GM21529 (cell line): Measurements from ENCODE around the gene C4orf50.

ENCODE experiments used
- ATAC-seq: cut with Tn5 transposase; IDR thresholded peaks from one replicate; pipeline ENCODE4 v1.9.1; 2021; ENCODE audit not compliant: unreplicated experiment

The C4orf50 gene

GRCh38 chr4:5973033-5973432, 45.2 kb downstream of the C4orf50 start:
- ATAC-seq: no peak

DNA sequence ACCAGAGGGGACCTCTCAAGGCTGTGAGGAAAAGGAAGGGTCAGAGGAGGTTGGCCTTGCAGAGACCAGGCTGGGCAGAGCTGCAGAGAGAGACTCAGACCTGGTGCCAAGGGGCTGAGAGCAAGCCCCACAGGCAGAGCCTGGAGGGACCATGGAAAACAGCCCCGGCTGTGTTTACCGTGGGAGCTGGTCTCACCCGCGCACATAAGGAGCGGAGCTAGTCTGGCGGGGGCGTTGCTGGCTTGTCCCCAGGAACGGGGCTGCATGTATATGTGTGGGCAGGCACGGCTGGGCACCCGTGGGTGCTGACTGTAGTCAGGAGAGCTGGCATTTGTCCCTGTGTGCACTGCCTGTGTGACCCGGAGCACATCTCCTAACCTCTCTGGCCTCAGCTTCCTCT, 45.7 kb downstream of the C4orf50 start:
- no peak for ATAC-seq

- no peak for ATAC-seq
Measured at GRCh38 chr4:5971078-5971450, 47.2 kb downstream of the C4orf50 start.

- no peak for ATAC-seq
Measured at GRCh38 chr4:5970381-5971077, 47.7 kb downstream of the C4orf50 start.

DNA sequence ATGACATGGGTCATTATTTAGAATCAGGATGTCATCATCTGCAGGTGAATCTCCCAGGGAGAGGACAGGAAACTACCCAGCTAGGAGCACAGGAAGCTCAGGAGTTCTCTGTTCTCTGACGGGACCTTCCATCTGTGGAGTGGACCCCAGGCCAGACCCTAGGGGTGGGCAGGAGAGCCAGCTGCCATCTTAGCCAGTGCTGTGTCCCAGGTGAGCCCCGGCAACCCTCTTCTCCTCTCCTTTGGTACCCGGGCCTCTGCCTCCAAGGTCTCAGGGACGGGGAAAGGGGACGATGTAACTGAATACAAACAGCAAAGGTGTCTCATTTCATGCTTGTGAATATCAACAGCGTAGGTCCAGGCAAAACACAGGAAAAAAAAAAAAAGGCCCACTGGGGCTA, 48.5 kb downstream of the C4orf50 start:
- ATAC-seq: no peak

- ATAC-seq: no peak
Measured at GRCh38 chr4:5969336-5969735, 48.9 kb downstream of the C4orf50 start.

DNA sequence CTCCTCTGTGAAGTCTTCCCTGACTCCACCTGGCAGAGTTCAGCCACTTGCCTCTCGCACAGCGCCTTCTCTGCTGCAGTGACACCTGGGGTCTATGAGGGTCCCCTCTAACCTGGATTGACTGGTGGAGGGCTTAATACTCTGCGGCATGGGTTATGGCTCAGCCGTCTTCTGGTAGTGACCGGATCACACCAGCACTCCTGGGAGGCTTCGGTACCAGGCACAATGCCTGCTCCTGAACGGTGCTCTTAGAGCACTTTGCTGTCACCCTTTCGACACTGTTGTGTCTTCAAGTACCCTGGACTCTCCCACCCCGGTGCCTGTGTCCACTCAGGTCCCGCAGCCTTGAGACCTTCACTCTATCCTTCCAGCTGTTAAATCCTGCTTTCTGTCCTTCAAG, 50.0 kb downstream of the C4orf50 start:
- no peak for ATAC-seq

DNA sequence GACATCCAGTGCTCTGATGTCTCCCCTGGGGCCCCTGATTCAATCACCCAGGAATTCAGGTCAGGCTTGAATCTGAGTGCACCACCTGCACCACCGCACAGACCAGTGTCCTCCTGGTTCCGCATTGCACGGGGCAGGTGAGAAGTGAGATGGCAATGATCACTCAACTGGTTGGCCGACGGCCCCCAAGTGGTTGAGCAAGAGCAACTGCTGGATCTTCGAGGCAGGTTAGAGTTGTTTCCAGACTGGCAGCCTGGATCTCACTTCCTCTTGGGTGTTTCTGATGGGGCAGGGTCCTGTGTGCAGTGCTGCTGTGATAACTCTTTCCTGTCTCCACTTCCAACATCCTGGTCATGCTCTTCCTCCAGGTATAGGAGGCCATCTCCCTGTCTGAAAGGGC, 50.4 kb downstream of the C4orf50 start:
- no peak for ATAC-seq

- ATAC-seq: no peak
Measured at GRCh38 chr4:5965225-5965624, 53.0 kb downstream of the C4orf50 start.

- no peak for ATAC-seq
Measured at GRCh38 chr4:5964030-5964429, 54.2 kb downstream of the C4orf50 start.

- no peak for ATAC-seq
Measured at GRCh38 chr4:5963611-5964010, 54.6 kb downstream of the C4orf50 start.

- ATAC-seq: no peak
Measured at GRCh38 chr4:5962416-5962815, 55.8 kb downstream of the C4orf50 start.

DNA sequence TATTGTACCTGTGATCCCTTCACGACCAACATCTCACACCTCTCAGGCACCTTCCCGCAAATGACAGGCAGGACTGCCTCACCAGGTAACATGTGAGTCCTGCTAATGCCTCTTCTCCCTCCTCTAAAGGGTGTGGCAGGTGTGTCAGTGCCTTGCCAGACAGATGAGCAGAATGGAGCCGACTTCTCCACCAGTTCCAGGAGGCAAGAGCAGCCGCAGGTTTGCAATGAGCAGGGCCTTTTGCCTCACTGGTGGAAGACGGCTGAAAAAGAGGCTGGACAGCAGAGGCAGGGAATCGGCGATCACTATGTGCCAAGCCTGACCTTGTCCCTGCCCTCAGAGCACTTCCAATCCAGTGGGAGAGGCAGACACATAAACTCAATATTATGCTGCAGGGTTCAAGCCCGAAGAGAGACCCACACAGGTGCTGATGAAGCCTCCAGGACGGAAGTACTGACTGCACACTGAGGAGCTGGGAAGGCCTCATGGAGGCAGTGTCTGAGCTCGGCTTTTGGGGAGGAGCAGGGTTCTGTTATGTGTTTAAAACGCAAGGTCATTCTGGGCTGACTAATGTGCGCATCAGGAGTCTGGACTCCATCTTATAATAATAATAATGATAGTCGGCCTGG, 57.9 kb downstream of the C4orf50 start:
- ATAC-seq: no peak

- no peak for ATAC-seq
Measured at GRCh38 chr4:5959211-5959982, 58.8 kb downstream of the C4orf50 start.

DNA sequence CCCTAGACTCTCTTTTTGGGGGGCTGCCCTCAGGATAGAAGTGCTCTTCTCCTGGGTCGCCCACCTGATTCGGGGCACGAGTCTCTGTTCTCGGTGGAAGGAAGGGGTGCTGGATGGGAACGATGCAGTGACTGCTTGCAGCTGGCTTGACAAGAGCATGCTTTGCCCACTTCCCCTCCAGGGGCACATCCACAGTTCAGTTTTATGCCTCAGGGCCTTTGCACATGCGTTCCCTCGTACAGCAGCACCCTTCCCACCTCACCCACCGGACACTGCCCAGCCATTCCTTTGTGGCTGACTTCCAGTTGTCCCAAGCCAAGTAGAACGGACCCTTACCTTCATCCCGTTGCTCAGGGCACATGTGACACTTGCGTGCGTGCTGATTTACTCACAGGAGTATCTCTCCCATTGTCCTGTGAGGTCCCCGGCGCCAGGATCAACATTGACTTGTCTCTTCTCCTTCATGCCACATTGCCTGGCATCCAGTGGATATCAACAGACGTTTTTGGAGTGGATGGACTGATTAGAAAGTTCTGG, 60.0 kb downstream of the C4orf50 start:
- no peak for ATAC-seq

GRCh38 chr4:5957076-5957475, 61.2 kb downstream of the C4orf50 start:
- ATAC-seq: no peak

DNA sequence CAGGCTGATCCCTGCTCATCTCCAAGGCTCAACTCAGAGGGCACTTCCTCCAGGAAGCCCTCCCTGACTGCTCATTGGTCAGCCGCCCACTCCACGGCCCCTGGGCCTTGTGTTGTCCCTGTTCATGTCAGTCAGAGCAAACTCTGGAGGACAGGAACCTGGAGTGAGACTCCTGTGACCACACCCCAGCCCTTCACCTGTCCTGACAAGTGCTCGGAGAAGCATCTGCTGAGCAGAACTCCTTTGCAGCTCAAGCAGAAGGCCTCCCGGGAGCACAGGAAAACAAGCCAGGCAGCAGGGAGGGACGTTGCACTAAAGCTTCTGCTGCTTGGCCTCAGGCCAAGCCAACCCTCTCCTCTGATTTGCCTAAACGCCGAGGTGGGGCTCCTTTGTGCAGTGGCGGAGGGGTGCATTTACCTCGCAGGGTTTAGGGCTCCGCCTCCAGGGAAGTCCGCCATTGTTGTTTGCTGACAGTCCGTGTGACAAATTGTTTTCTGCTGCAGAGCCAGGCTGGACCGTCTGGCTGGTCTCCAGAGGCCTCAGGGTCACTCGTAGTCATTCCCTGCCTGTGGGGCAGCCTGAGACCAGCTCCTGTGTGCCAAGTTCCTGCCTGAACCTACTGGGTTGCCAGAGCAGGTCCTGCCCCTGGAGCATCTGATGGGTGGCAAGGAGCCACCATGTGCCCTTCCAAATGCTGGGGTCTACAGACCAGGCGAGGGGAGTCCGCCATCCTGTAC, 61.8 kb downstream of the C4orf50 start:
- ATAC-seq: no peak

DNA sequence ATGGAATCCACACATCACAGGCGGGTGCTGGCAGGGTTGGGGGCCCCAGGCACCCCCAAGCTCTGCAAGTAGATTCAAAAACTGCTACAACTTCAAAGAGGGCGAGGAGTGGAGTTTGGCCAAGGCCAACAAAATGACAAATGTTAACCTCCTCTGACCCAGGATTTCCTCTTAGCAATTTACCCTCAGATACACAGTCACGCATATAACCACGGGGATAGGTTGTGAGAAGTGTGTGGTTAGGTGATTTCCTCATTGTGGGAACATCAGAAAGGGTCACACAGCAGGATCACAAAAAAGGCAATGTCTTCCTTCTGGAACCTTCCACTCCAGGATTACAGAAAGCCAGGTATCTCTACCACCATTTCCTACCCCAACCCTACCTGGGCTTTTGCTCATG, 62.4 kb downstream of the C4orf50 start:
- ATAC-seq: no peak

GRCh38 chr4:5955201-5955821, 62.9 kb downstream of the C4orf50 start:
- ATAC-seq: no peak

- ATAC-seq: no peak
Measured at GRCh38 chr4:5954056-5954760, 64.0 kb downstream of the C4orf50 start.
